22Rv1 (cell line): ENCODE measurements around the gene SLC6A3.
A peak's percentile ranks its signal among the peaks of the same experiment; 100 is the strongest.

Experiments
- H3K27ac ChIP-seq: fragments of 450-650 bp; 2 replicates; pipeline ENCODE4 v1.5.1; 2017
- CTCF ChIP-seq: fragments of 450-650 bp; IDR thresholded peaks from 2 replicates; pipeline ENCODE4 v1.5.1; 2017; ENCODE audit warnings: mild to moderate bottlenecking
- ZFX ChIP-seq: fragments of 450-650 bp; IDR thresholded peaks from 2 replicates; pipeline ENCODE4 v1.6.1; 2017; ENCODE audit warnings: antibody characterized with exemption, borderline replicate concordance

The SLC6A3 gene

GRCh38 chr5:1481266-1481958 lies 36.2 kb upstream of the SLC6A3 start:
- TF ChIP-seq CTCF (no peak), ZFX (no peak)
- no peak overlapping the region for H3K27ac ChIP-seq

DNA sequence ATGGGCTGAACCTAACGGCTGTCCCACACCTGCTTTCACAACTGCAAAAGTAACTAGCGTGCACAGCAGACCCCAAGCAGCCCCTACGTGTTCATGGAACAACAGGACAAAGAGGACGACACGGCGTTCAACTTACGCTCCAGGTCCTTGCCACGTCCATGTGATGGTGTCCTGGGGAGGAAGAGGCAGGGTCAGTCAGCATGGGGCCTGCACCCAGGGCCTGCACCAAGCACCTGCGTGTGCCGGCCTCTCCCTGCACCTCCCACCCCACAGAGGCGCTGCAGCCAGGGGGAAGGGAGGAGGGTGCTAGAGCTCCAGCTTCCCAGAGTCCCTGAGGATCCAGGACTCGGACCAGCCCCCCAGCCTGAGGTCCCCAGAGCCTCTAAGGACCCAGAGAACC lies 35.6 kb upstream of the SLC6A3 start:
- TF ChIP-seq CTCF (no peak), ZFX (no peak)
- H3K27ac ChIP-seq: no peak overlapping the region

DNA sequence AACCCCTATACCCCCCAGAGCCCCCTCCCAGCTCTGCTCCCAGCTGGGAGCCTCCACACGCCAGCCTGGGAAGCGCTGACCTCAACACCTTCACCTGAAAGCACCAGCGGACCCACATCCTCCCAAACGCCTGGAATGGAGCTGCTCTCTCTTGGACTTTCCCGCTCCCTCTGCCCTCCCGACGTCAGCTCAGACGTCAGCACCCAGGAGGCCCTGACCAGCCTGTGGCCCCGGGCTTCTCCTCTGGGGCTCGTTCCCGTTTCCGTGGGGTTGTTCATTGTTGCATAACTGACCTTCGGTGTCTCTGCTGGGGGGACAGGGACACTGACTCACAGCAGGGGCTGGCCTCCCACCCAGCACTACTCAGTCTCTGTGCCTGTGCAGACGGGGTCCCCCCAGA lies 35.0 kb upstream of the SLC6A3 start:
- H3K27ac ChIP-seq: no peak overlapping the region

GRCh38 chr5:1479581-1480188 lies 34.4 kb upstream of the SLC6A3 start:
- no peak overlapping the region for H3K27ac ChIP-seq
- no peak for TF ChIP-seq ZFX
- peak; percentile 76 for TF ChIP-seq CTCF

More for the DNA sequence above, 35.0 kb upstream of the SLC6A3 start:
- TF ChIP-seq CTCF (no peak), ZFX (no peak)

DNA sequence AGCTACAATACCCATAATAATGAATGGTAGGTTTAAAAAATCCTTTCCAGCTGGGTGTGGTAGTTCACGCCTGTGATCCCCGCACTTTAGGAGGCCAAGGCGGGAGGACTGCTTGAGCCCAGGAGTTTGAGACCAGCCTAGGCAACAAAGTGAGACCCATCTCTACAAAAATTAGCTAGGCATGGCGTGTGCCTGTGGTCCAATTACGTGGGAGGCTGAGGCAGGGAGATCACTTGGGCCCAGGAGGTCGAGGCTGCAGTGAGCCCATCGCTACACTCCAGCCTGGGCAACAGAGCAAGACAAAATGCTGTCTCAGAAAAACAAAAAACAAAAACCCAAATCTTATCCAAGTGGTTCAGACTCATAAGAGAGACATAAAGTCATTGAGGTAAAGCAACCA lies 33.8 kb upstream of the SLC6A3 start:
- TF ChIP-seq ZFX: no peak
- no peak for TF ChIP-seq CTCF
- H3K27ac ChIP-seq: no peak overlapping the region

DNA sequence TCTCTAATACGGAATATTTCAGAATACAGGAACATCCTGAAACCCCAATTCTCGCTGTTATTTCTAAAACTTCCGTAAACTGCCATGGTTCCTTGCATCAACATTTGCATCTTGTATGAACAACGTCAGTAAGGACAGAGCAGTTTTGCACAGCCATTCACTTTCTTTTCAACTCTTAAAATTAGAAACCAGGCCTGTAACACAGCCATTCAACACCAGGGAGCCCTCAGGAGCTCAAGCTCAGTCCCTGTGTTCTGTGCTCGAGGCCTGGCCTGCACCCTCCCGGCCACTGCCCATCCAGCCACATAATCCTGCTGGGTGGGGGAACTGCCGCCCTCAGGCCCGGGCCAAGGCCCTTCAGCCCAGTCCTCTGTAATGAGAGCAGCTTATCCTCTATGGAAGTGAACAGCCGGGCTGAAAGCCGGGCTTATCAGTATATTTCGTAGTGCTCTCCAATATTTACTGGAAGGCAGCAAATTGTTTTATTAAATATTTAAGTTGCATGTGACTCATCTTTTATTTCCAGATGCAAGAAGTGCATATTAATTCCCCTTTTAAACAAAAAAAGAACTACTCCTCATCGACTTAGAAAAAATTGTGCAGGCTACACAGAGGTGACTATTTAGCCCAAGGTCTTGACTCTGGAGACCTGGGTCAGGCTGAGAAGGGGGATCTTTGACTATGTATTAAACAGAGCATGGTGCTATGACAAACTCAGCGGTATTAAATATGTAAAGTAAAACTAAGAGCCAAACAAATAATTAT lies 33.2 kb upstream of the SLC6A3 start:
- no peak overlapping the region for H3K27ac ChIP-seq
- TF ChIP-seq CTCF (no peak), ZFX (no peak)

DNA sequence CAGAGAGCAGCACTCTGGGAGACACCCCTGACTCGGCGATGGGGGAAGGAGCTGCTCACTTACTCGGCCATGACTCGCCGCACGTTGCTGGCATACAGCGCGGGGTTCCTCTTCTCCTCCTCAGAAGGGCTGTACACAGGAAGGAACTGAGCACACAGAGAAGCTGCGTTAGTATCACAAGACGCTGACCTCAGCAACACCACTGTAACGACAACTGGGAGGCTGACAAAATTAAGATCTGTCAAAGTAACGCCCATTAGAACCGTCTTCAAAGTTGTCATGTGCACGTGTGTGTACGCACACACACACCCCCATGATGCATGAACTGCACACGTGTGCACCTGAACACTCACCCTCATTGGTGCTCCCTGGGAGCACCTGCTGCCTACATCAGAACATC lies 32.1 kb upstream of the SLC6A3 start:
- no peak overlapping the region for H3K27ac ChIP-seq
- TF ChIP-seq ZFX (no peak), CTCF (no peak)
